Uterus (tissue), 4 donors: Measurements from ENCODE around the gene AP2B1. TPM values are rescaled to one million over a fixed set of nuclear protein-coding genes. Genes with fewer than 3 reads are reported as not detected.
A peak's percentile ranks its signal among the peaks of the same experiment; 100 is the strongest.

Source experiments
- DNase-seq, 2 donors: peaks; one replicate each; pipeline ENCODE4 v3.0.0-alpha.2; 2019 to 2020
- H3K27ac ChIP-seq, 2 donors: fragments of 200-600 bp; sonication (generic); 1 replicate in 1 of 2; 2 replicates in 1 of 2; pipeline ENCODE4 v1.5.1; 2016 to 2018
- H3K27me3 ChIP-seq, 2 donors: fragments of 200-600 bp; sonication (generic); one replicate each; pipeline ENCODE4 v1.5.1; 2018 to 2019; ENCODE audit warnings: control low read depth in 1 of 2
- H3K36me3 ChIP-seq, 2 donors: fragments of 200-600 bp; sonication (generic); one replicate each; pipeline ENCODE4 v1.5.1; 2019; ENCODE audit warnings: control low read depth in 1 of 2
- H3K4me1 ChIP-seq, 2 donors: fragments of 200-600 bp; sonication (generic); one replicate each; pipeline ENCODE4 v1.5.1; 2018 to 2019; ENCODE audit warnings: control low read depth in 1 of 2
- H3K4me3 ChIP-seq, 2 donors: fragments of 200-600 bp; sonication (generic); 1 replicate in 1 of 2; 2 replicates in 1 of 2; pipeline ENCODE4 v1.5.1; 2018 to 2019; ENCODE audit warnings: mild to moderate bottlenecking in 1 of 2
- H3K9me3 ChIP-seq, 2 donors: fragments of 200-600 bp; sonication (generic); one replicate each; pipeline ENCODE4 v1.5.1; 2019; ENCODE audit warnings: control low read depth in 1 of 2
- POLR2A ChIP-seq, 2 donors: fragments of 450-650 bp; IDR thresholded peaks; one replicate each; pipeline ENCODE4 v1.6.1; 2016; ENCODE audit warnings: antibody characterized with exemption in 2 of 2, mild to moderate bottlenecking in 1 of 2, moderate library complexity in 1 of 2
- intact Hi-C: fragments of 100-400 bp; cut with DNase I; formaldehyde crosslinking; loops from one replicate; pipeline ENCODE4 v1.15.1; 2023; ENCODE audit warnings: low total_unique reads
- total RNA-seq, 4 donors: library from RNA; depleted of rRNA in 3 of 4; stranded (reverse); fragments of >200 nt in 3 of 4; gene quantifications; one replicate each; pipeline versions ENCODE4 v1.1.0 to v1.2.4, GENCODE V29; 2014 to 2023
- TF ChIP-seq, protein P1 (sequence below), 4 experiments: fragments of 200-600 bp in 2 of 4; fragments of 450-650 bp in 2 of 4; sonication (generic) in 2 of 4; IDR thresholded peaks; one replicate each; pipeline ENCODE4 v1.5.1; 2016 to 2019; ENCODE audit warnings: antibody characterized with exemption in 4 of 4, mild to moderate bottlenecking in 2 of 4, moderate library complexity in 1 of 4
- donor health status: DM: yes; HTN: yes; CAD: no.

AP2B1 gene
- total RNA-seq, 4 donors from 2014 or later, result 40.7 to 124 (median 61.5) TPM

DNA sequence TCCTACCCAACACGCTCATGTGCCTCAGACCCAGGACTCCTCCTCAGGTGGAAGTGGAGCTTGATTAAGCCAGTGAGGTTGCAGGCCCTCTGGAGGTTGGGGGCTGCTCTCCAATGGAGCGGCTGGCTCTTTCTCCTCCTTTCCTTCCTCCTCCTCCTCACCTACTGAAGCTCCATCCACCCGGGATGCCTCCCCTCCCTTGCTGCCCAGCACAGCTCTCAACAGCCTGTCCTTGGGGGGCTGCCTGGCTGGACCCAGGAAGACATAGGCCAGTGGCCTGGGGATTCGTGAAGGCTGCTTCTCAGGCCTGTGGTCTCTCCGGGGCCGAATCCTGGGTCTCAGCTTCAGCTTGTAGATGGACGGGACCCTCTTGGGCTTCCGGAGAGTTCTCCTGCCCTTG, 157.7 kb downstream of the AP2B1 start:
- Histone ChIP-seq H3K27ac (no peak overlapping the region), H3K36me3 (no peaks in the 10 kb centered on the region), H3K4me3 (no peak overlapping the region), H3K27me3 (peaks cover 3 to 24% of the 10 kb centered on the region in 2 donors), H3K9me3 (no peaks in the 10 kb centered on the region), H3K4me1 (peaks cover 0 to 5% of the 10 kb centered on the region in 2 donors)
- intact Hi-C loops, result loop anchor here (5.0 kb wide), 1 partner anchor 133 kb away; no protein-coding TSS in a partner anchor
- no peak for DNase-seq
- TF ChIP-seq POLR2A (IDR thresholded peaks at IDR 0.05), result no peak
- TF ChIP-seq, protein P1, sequence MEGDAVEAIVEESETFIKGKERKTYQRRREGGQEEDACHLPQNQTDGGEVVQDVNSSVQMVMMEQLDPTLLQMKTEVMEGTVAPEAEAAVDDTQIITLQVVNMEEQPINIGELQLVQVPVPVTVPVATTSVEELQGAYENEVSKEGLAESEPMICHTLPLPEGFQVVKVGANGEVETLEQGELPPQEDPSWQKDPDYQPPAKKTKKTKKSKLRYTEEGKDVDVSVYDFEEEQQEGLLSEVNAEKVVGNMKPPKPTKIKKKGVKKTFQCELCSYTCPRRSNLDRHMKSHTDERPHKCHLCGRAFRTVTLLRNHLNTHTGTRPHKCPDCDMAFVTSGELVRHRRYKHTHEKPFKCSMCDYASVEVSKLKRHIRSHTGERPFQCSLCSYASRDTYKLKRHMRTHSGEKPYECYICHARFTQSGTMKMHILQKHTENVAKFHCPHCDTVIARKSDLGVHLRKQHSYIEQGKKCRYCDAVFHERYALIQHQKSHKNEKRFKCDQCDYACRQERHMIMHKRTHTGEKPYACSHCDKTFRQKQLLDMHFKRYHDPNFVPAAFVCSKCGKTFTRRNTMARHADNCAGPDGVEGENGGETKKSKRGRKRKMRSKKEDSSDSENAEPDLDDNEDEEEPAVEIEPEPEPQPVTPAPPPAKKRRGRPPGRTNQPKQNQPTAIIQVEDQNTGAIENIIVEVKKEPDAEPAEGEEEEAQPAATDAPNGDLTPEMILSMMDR (IDR thresholded peaks at IDR 0.05), result no peak

DNA sequence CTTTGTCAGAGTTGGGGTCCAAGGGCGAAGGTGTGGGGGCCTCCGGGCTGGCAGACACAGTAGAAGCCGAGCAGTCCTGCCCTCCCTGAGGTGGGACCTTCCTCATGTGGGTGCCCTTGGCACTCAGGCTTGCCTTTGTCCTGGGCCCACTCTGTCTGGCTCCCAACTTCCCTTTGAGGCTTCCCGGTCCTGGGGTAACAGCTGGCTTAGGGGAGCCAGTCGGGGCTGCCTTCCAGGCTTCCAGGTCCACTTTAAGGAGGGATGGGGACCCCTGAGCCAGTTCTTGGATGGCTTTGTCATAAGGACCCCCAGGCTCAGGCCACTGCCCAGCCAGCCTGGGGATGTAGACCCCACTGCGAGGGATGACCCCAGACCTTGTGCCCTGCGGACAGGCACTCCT, 158.1 kb downstream of the AP2B1 start:
- intact Hi-C loops, result loop anchor here (5.0 kb wide), 1 partner anchor 133 kb away; no protein-coding TSS in a partner anchor
- no peak for TF ChIP-seq POLR2A (IDR thresholded peaks at IDR 0.05)
- TF ChIP-seq, protein P1 (IDR thresholded peaks at IDR 0.05), result no peak
- Histone ChIP-seq H3K36me3 (no peaks in the 10 kb centered on the region), H3K4me1 (peaks cover 0 to 5% of the 10 kb centered on the region in 2 donors), H3K27ac (no peak overlapping the region), H3K27me3 (peaks cover 3 to 26% of the 10 kb centered on the region in 2 donors), H3K9me3 (no peaks in the 10 kb centered on the region), H3K4me3 (no peak overlapping the region)
- DNase-seq, result no peak

DNA sequence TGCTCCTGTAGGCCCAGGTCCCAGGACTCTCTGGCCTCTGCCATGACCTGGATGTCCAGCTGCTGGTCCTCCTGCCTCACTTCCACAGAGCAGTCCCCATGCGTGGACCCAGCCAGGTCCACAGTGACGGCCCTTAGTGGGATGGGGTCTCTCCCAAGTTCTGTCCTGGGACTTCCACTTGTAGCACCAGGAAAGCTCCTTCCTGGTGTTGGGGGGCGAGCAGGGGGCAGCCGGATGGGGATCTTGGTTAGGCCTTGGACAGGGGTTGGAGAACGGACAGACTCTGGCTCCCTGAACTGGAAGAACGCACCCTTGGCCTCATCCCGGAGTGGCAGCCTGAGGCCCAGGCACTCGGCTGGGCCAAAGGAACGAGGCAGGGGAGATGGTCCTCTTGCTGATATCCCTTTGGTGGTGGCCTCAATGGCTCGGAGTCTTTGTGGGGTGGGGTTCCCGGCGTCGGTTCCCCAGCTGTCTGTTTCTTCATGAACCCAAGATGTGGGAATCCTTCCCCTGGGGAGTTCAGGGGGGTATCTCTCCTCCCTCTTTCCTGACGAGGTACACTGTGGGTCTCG, 158.7 kb downstream of the AP2B1 start:
- no peak overlapping the region for H3K27ac ChIP-seq
- peaks cover 0 to 5% of the 10 kb centered on the region in 2 donors for H3K4me1 ChIP-seq
- peaks cover 3 to 26% of the 10 kb centered on the region in 2 donors for H3K27me3 ChIP-seq
- no peak for DNase-seq
- no peak overlapping the region for H3K4me3 ChIP-seq
- intact Hi-C loops, result loop anchor here (5.0 kb wide), 1 partner anchor 134 kb away; no protein-coding TSS in a partner anchor
- no peaks in the 10 kb centered on the region for H3K36me3 ChIP-seq
- no peaks in the 10 kb centered on the region for H3K9me3 ChIP-seq
- TF ChIP-seq, protein P1 (IDR thresholded peaks at IDR 0.05), result no peak
- TF ChIP-seq POLR2A (IDR thresholded peaks at IDR 0.05), result no peak

DNA sequence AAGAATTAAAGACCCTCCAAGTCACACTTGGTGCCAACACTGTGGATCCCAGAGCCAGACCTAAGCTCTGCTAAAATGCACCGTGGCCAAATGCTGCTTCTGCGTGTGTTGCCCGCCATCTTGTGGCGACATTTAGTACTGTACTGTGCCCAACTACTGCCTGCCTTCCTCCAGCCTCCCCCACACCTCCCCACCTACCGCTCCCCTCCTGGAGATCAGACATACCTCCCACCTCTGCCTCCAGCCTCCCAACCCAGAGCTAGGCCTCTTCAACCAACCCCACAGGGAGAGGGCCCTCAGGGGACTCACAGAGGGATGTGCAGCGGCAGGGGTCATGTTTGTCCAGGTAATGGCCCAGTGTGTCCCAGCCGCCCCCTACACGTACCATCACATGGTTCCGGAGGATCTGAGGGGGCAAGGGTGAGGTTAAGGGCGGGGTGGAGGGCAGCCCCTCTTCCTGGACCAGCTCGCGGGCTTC, 160.5 kb downstream of the AP2B1 start:
- Histone ChIP-seq H3K4me1 (peaks cover 0 to 4% of the 10 kb centered on the region in 2 donors), H3K36me3 (no peaks in the 10 kb centered on the region), H3K27ac (no peak overlapping the region), H3K27me3 (peaks cover 8 to 15% of the 10 kb centered on the region in 2 donors), H3K9me3 (no peaks in the 10 kb centered on the region), H3K4me3 (no peak overlapping the region)
- intact Hi-C loops, result loop anchor here (5.0 kb wide), 1 partner anchor 135 kb away; no protein-coding TSS in a partner anchor
- no peak for TF ChIP-seq POLR2A (IDR thresholded peaks at IDR 0.05)
- TF ChIP-seq, protein P1 (IDR thresholded peaks at IDR 0.05), result peak; percentile 85 to 91 (median 87)
- peak; percentile 73 to 74 for DNase-seq

DNA sequence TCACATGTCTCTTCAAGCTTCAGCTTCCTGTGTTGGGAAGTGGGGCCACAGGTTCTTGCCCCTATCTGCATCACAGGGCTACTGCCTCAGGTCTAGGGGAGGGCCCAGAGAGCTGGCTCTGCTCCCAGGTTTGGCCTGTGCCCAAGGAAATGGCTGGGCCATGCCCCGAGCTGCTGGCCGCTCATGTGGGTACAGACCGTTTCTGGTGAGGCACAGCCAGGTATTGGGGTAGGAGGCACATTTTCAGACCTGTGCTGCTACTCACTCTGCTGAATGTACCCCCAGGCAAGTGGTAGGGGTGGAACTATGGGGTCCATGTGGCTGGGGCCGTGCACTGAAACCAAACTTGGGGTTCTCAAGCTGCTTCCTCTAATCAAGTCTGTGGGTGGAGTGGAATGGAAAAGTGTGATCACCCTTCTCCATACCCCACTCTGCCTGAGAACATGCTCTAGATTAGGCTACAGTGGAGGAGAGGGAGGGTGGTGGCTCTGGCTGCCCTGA, 161.3 kb downstream of the AP2B1 start:
- Histone ChIP-seq H3K27me3 (peaks cover 5 to 11% of the 10 kb centered on the region in 2 donors), H3K36me3 (no peaks in the 10 kb centered on the region), H3K4me3 (no peak overlapping the region), H3K4me1 (peaks cover 0 to 4% of the 10 kb centered on the region in 2 donors), H3K9me3 (no peaks in the 10 kb centered on the region), H3K27ac (no peak overlapping the region)
- DNase-seq, result no peak
- intact Hi-C loops, result loop anchor here (5.0 kb wide), 1 partner anchor 136 kb away; no protein-coding TSS in a partner anchor
- no peak for TF ChIP-seq POLR2A (IDR thresholded peaks at IDR 0.05)
- TF ChIP-seq, protein P1 (IDR thresholded peaks at IDR 0.05), result no peak
